HK-2 (cell line): Measurements from ENCODE around the gene SSUH2.
A peak's percentile ranks its signal among the peaks of the same experiment; 100 is the strongest.

Experiments used
- DNase-seq: peaks from one replicate; pipeline ENCODE4 v3.0.0-alpha.2; 2018; ENCODE audit not compliant: unreplicated experiment

Gene SSUH2

GRCh38 chr3:8610951-8611350 lies 33.6 kb downstream of the SSUH2 start:
- DNase-seq, result no peak

DNA sequence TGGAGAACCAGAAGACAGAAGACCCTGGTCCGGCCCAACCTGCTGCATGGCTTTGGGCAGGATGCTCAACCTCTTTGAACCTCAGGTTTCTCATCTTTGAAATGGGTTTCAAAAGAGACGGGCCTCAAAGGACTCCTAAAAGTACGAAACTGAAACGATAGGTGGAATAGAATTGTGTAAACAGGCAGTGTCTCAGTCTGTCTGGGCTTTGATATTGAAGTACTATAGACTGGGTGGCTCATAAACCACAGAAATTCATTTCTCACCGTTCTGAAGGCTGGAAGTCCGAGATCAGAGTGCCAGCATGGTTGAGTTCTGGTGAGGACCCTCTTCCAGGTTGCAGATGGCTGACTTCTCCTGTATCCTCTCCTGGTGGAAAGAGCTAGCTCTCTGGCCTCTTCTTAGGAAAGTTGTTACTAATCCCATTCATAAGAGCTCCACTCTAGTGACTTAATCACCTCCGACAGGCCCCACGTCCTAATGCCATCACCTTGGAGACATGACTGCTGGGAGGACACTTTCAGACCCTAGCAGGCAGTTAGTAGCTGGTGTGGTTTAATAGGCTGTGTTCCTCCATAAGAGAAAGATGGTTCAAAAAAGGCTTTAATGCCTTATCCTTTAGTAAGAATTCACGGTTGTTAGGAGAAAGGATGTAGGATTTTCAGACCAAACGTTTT lies 35.7 kb downstream of the SSUH2 start:
- DNase-seq, result no peak

DNA sequence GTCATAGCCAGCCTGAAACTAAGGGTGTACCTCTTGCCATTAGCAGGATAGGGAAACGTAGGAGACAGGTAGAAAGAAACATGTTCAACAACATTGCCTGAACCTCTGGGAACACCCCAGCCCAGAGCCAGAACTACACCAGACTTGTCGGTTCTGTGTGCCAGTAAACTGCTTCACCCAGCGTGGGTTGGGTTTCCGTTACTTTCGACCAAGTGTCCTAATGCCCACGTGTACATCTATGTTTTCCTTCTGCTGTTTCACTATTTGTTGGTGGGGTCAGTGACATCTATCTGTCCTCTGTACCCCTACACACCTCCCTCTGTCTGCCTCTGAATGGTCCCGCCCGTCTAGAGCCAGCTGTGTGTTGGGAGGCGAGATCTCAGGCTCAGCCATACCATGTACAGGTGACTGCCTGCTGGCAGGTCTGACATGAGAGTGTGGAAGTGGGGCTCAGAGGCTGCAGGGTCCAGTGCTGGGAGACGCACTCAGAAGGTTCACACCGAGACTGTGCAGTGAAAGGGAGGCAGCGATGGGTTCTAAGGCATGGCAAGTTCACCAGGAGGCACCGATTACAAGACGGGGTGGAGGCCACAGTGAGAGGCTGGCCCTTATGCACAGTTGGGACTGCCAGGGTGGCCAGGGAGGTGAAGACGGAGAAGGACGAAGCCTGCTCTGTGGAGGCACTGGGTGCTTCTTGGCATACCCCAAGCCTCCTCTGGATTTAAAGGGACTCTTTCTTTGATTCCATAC lies 36.4 kb downstream of the SSUH2 start:
- DNase-seq, result no peak

DNA sequence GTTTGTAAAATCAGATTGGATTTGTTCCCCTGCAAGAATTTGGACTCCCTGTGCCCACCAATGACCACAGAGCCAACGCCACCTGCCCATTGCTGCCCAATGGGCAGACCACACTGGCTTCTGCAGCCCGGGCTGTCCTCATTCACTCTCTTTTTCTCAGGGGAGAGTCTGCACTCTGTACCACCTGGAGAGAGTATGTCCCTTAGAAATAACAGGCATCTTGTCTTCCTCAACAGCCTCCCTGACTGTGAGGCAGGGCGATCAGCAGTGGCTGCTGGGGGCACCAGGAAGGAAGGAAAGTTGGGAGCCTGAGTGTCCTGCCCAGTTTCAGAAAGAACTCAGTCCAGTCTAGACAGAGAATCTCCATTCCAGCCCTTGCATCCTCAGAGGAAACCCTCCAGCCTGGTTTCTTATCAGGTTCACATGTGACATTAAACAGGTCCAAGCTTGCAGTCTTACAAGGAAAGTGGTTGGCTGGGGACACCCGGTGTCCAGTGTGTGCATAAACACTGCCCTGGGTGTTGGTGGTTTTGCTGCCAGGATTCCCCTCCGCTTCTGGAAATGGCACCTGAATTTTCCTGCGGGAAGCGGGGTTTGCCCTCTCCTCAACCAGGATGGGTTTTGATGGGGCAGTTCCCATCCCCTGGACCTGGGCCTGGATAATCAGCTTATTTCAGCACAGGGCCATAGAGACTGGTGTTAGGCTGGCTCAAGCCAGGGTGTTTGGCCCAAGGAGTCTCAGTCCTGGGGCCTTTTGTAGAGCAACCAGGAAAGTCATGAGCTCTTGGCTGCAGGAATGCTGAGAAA lies 37.2 kb downstream of the SSUH2 start:
- peak; percentile 16 for DNase-seq

DNA sequence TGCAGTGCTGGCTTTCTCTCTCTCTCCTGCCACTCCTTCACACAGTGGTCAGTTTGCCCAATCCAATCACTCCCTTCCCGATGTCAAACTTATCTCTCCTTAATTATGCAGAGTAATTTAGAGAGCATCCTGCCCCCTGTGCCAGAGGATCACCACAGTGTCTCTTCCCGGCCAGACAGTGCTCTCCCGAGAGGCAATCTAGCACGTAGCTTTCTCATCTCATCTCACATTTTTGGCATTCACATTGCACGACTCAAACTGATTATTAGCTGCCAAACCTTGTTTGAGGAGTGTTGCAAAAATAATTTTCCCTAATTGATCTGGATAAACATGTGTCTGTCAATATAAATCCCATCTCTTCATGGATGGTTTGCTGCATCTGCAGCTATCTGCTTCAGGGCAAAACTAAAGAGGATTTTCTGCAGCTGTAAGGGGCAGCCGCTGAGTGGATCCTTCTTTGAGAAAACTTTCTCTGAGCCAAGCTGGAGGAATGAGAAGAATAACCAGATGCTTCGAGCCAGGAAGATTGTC lies 37.8 kb downstream of the SSUH2 start:
- DNase-seq, result no peak

- DNase-seq, result no peak
Measured at GRCh38 chr3:8604988-8605387, 39.6 kb downstream of the SSUH2 start.

- DNase-seq, result no peak
Measured at GRCh38 chr3:8604006-8604405, 40.6 kb downstream of the SSUH2 start.

DNA sequence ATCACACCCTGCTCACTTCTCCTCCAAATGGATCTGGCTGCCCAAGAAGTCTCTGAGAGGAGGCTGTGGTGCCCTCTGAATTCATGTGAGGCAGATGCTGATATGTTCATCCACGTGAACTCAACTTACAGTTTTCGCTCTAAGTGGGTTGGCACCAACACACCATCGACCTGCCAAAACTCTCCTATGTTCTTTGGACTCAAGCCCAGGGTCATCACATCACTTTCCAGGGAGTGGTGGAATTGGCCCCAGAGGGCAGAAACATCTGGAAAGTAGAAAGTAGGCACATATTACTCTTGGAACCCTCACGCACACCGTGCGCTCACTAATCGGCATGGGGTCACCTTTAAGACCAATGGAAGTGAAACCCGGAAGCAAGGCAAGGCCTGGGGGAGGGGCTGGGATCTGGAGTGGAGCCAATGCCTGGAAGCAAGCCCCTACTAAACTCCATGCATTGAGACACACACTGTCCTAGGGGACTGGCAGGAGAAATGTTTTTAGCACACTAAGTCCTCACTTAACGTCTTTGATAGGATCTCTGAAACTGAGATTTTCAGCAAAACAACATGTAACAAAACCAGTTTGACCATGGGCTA lies 41.4 kb downstream of the SSUH2 start:
- no peak for DNase-seq

DNA sequence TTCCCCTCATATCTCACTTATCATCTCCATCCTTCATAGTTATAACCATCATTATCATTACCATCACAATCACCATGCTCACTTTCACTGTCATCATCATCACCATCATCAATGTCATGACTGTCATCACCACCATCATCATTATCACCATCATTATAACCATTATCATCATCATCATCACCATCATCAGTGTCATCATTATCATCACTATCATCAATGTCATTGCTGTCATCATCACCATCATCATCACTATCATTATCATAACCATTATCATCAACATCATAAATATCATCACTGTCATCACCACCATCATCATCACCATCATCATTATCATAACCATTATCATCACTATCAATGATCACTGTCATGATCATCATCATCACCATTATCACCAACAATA lies 44.1 kb downstream of the SSUH2 start:
- DNase-seq, result no peak

GRCh38 chr3:8599146-8599545 lies 45.5 kb downstream of the SSUH2 start:
- DNase-seq, result no peak

GRCh38 chr3:8597219-8597853 lies 47.3 kb downstream of the SSUH2 start:
- DNase-seq, result no peak

- no peak for DNase-seq
Measured at GRCh38 chr3:8596321-8597218, 48.0 kb downstream of the SSUH2 start.

- no peak for DNase-seq
Measured at GRCh38 chr3:8595695-8596115, 48.9 kb downstream of the SSUH2 start.

DNA sequence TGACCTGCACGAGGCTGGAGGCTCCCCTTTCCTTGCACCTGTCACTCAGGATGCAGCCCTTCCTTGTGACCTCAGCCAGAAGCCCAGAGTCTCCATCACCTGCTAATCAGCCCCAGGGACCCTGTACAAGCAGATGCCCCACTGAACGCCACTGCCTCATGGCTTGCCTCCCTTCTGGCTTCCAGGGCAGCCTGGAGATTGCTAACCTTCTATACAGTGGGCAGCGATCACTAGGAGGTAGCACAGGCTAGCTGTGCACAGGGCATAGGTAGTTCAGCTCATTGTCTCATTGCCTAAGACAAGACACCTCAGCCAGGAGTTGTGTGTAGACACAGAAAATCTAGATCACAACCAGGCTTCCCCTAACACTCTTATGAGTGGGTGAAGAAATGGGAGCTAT lies 49.3 kb downstream of the SSUH2 start:
- no peak for DNase-seq

DNA sequence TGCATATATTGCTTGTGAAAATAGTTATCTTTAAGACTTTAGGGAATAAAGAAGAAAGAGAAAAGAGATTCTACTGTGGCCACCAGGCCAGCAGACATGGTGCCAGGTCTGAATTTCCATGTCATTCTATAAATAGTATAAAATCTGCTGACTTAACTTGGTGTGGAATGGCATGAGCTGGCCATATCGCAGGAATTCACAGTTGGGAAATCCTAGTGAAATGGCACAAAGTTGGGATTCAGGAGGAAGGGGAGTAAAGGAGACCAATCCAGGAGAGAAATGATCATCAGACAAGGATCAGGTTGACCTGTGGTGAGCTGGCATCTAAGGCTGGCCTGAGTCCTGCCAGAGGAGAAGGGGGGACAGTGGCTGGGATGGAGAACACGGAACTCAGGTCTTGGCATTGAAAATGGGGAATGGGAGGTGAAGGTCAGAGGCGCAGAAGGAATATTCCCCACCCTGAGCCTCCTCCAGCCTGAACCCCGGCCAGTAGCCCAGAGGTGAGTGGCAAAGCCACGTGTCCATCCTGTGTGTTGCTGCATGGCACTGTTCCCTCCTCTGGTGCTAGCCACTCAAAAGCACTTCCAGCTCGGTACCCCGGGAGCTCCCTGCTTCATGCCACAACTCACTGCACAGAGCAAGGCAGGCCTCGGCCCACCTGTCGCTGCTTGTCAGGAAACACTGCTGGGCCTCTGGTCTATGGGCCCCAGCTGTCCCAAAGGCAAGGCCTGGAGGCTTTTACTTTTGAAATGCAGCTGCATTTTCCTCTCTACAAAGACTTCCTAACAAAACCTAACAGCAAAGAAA lies 51.4 kb downstream of the SSUH2 start:
- DNase-seq, result no peak

DNA sequence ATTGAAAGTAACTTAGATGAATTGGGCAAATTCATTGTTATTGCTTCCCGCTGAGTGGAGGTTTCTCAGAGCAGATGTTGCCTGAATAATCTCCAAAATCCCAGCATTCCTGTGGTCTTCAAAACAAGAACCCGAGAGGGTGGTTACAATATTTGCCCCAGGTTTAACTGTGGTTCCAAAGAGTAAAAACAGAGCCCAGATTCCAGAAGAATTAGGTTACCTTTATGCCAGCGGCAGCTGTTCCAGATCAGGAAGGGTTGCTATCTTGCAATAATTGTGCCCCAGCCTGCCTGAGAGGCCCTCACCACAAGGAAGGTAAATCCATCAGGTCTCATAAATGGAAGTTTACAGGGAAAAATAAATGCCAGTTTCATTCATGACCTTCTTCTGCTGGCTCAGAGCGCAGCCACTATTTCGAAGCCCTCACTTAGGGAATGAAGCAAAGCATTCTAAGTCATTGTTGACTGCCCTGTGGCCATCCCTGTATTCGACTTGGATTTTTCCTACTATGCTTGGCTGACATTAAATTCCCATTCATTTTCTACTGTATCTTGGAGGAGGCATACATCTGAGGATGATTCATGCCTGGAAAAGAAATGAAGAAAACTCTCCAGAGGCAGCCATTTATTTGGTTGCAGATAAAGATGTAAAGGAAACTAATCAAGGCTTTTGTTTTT lies 54.6 kb downstream of the SSUH2 start:
- DNase-seq, result no peak

- DNase-seq, result no peak
Measured at GRCh38 chr3:8584661-8585060, 59.9 kb downstream of the SSUH2 start.

DNA sequence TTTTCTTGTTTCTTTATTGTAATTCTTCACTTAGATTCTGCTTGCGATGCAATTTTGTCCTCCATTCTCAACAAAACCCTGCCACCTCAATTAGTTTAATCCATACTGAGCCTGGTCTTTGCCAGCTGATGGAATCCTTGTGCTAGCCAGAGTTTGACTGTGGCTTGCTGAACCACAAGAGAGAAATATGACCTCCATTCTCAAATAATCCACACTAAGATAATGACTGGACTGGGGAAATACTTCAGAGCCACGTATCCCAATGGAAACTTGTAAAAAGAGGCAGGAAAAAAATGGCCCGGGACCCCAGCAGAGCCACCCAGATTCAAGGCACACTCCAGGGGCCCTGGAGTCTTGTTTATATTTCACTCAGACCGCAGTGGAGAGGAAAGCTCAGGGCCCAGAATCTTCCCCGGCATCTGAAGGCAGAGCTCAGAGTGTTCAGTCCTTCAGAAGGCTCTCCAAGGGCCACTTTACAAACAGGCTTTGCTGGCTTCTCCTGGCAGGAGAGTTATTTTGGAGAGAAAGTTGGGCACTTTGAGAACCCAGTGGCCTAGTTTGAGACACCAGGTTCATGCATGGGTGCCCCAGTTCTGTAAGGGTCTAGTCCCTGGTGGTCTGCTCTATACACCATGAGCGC lies 62.7 kb downstream of the SSUH2 start:
- DNase-seq, result no peak

- DNase-seq, result no peak
Measured at GRCh38 chr3:8581373-8581772, 63.2 kb downstream of the SSUH2 start.
